ENCODE results near the gene SNX20.

SNX20 gene

DNA sequence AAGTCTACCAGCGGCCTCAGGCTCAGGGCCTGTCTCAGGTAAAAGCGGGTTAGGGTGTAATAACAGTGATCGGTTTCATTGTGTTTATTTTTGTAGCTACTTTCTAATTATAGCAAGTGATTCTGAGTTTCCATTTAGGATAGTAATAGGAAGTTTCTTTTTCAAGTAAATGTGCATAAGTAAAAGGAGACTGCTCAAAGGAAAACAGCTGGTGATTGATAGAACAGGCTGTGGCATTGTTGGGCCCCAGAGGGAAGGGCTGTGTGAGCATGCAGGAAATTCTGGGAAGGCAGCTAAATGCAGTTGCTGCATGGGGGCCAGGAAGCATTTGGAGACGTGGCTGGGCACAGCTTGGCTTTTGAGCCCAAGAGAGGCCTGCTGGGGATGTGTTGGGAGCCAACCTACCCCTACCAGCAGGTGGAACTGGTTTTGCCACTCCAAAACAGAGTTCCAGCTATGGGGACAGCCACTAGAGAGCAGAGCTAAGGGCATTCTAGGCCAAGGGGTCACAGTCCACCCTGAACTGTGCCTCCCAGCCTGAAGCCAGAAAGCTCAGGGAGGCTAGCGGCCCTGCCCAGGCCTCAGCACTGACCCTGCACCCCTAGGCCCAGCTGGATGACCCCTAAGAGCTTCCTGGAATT is 12.6 kb downstream of the SNX20 start:
- TF ChIP-seq, protein P1, sequence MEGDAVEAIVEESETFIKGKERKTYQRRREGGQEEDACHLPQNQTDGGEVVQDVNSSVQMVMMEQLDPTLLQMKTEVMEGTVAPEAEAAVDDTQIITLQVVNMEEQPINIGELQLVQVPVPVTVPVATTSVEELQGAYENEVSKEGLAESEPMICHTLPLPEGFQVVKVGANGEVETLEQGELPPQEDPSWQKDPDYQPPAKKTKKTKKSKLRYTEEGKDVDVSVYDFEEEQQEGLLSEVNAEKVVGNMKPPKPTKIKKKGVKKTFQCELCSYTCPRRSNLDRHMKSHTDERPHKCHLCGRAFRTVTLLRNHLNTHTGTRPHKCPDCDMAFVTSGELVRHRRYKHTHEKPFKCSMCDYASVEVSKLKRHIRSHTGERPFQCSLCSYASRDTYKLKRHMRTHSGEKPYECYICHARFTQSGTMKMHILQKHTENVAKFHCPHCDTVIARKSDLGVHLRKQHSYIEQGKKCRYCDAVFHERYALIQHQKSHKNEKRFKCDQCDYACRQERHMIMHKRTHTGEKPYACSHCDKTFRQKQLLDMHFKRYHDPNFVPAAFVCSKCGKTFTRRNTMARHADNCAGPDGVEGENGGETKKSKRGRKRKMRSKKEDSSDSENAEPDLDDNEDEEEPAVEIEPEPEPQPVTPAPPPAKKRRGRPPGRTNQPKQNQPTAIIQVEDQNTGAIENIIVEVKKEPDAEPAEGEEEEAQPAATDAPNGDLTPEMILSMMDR (IDR thresholded peaks at IDR 0.05; ENCODE audit: low read length, missing control alignments) = no peak
- H3K4me3 ChIP-seq (replicated peaks; ENCODE audit: low read depth, low read length) = no peak overlapping the region
- DNase-seq (ENCODE audit: low read depth) = no peak

DNA sequence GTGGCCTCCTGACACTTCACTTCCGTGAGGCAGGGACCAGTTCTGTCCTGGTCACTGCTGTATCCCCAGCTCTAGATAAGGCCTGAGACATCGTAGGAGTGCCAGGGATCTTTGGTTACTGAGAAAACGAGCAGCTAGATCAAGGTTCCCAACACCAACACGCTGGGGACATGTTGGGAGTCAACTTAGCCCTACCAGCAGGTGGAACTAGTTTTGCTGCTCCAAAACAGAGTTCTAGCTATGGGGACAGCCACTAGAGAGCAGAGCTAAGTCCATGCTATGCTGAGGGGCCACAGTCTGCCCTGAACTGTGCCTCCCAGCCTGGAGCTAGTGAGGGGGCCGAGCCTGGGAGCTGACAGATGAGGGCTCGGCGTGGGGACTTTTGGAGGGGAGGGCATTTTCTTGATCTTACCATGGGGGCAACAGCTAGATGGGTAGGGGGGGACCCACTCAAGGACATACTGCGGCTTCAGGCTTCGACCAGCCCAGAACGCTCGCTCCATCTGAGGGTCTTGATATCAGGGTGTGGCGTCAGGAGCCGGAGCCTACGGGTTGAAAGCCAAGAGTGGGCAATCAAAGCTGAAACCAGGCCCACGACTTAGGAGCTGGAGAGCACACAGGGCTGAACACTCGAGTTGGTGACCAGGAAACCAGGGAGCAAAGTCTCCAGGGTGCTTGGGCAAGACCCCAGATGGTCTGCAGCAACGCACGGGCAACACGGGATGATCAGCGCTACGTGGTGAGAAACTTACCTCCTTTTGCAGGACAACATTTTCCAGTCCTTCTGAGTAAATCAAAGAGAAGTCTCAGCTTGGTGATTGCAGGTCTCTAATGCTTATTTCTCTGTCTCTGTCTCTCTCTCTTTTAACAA is 13.4 kb downstream of the SNX20 start:
- DNase-seq (ENCODE audit: low read depth) = no peak
- TF ChIP-seq, protein P1 (IDR thresholded peaks at IDR 0.05; ENCODE audit: low read length, missing control alignments) = no peak

DNA sequence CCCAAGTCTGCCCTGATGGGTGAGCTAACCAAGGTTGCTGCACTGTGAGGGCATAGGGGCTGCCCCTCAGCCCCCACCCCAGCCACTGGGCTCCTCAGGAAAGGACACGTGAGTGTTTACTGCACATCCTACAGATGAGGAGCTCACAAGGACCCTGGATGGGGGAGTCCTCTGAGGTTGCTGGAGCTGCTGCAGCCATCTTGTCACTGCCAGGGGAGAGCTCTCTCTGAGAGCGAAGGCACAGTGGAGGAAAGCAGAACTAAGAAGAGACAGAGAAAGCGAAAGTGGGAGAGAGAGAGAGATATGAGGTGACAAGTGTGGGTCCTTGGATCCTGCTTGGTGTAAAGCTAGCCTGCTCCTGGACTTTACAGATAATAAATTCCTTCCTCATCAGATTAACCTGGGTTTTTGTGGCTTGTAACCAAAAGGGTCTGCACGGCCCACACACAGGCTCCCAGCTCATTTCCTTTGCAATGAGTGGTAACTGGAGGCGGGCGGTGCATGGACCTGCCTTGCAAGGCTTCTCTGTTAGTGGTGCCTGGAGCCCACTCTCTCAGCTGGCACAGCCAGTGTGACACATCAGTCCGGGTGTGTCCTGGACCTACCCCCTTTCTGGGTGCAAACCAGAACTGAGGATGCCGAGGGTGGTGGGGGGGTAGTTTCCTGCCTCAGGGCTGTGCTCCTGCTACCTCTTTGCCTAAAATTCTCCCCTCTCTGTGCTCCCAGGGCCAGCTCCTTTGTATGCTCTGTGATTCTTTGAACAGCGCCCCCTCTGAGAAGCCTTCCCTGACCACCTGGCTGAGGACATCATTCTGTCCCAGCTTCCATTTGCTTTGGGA is 14.2 kb downstream of the SNX20 start:
- TF ChIP-seq, protein P1 (IDR thresholded peaks at IDR 0.05; ENCODE audit: low read length, missing control alignments) = no peak
- no peak for DNase-seq (ENCODE audit: low read depth)
- no peak overlapping the region for H3K4me3 ChIP-seq (replicated peaks; ENCODE audit: low read depth, low read length)

More for the DNA sequence above, 13.4 kb downstream of the SNX20 start:
- no peak overlapping the region for H3K4me3 ChIP-seq (replicated peaks; ENCODE audit: low read depth, low read length)

DNA sequence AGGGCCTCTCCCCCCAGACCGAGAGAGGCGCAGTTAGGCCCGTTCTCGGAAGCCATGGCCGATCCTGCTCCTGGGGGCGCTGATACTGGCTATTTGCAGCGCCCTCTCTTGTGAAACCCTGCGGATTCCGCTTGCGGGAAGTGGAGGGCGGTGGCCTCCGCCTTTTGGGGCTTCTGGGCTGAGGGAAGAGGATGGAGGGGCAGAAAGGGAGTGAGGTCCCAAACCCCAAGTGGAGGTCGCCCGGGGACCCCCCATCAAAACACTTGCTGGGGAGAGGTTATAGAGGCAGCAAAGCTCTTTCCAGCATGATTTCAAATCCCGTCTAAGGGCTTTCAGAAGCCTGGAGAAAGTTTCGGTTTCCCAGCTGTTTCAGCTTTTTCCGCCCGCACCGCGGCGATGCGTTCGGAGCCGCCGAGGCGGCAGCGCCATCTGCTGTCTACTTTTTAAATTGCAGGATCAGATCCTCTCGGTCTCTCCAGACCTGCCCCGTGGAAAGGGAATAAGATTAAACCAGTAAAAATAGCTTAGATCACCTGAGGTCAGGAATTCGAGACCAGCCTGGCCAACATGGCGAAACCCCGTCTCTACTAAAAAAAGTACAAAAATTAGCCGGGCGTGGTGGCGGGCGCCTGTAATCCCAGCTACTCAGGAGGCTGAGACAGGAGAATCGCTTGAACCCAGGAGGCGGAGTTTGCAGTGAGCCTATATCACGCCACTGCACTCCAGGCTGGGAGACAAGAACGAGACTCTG is 15.8 kb downstream of the SNX20 start:
- H3K4me3 ChIP-seq (replicated peaks; ENCODE audit: low read depth, low read length) = peak overlapping the region; percentile 58
- TF ChIP-seq, protein P1 (IDR thresholded peaks at IDR 0.05; ENCODE audit: low read length, missing control alignments) = peak; percentile 80
- DNase-seq (ENCODE audit: low read depth) = peak; percentile 76

DNA sequence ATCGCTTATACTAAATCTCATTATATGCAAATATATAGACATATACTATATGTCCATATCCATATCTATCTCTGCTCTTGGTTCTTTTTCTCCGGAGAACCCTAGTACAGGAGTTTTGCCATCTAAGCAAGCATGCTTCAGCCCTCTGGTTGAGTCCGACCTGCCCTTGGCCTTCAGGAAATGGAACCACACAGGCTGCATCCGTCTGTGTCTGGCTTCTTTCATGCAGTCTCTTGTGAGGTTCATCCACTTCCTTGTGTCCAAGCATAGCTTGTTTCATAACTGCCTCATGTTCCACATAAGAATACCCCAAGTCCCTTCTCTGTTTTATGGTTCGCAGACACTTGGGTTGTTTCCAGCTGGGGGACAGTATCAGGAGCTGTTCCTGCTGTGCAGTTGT is 16.8 kb downstream of the SNX20 start:
- no peak for DNase-seq (ENCODE audit: low read depth)
- TF ChIP-seq, protein P1 (IDR thresholded peaks at IDR 0.05; ENCODE audit: low read length, missing control alignments) = no peak
- no peak overlapping the region for H3K4me3 ChIP-seq (replicated peaks; ENCODE audit: low read depth, low read length)

DNA sequence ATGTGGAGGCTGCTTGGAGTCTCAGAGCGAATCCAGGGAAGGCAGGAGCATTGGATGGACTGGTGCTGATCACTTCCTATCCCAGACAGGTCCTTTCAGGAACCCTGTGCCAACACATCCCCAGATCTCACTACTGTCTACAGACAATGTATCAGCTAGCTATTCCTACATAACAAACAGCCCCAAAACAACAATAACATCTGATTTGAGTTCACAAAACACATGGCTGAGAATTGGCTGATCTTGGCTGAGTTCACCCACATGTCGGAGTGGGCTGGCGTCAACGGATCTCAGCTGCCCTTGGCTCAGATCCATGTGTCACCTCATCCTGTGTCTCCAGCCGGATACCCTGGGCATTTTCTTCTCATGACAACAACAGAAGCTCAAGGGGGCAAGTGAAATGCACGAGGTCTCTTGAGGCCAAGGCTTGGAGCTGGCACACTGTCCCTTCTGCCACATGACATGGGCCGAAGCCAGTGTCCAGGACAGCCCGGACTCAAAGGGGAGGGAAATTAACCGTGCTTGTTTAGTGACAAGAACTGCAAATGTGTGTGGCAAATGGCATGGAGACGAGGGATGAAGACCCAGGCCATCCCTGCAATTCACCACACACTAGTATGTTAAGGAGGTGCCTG is 18.7 kb downstream of the SNX20 start:
- no peak overlapping the region for H3K4me3 ChIP-seq (replicated peaks; ENCODE audit: low read depth, low read length)
- no peak for DNase-seq (ENCODE audit: low read depth)
- TF ChIP-seq, protein P1 (IDR thresholded peaks at IDR 0.05; ENCODE audit: low read length, missing control alignments) = no peak
